Activated CD4-positive, CD25-positive, alpha-beta regulatory T cell treated with anti-CD3 and anti-CD28 coated beads, Interleukin-2, amount 50 U/mL, for 16 hours (primary cell): ENCODE data around the gene C18orf54.
"Not testable (repeated sequence)": the region's sequence is repeated elsewhere in the genome, so short reads cannot be mapped to it uniquely, and the experiment has no call there.

Experiments
- DNase-seq: peaks from one replicate; pipeline ENCODE4 v3.0.0-alpha.2; 2020; ENCODE audit warnings: low read depth, low spot score

Gene C18orf54

GRCh38 chr18:54357660-54358494 lies at the start of gene C18orf54, which contains the start of gene STARD6:
TSS of gene C18orf54 (plus strand) at chr18:54357906. CDS start at chr18:54360573, 2,667 bp downstream.
TSS of gene STARD6 (minus strand) at chr18:54357858. CDS start at chr18:54354573, 3,285 bp downstream.
- DNase-seq: peak; percentile 77

DNA sequence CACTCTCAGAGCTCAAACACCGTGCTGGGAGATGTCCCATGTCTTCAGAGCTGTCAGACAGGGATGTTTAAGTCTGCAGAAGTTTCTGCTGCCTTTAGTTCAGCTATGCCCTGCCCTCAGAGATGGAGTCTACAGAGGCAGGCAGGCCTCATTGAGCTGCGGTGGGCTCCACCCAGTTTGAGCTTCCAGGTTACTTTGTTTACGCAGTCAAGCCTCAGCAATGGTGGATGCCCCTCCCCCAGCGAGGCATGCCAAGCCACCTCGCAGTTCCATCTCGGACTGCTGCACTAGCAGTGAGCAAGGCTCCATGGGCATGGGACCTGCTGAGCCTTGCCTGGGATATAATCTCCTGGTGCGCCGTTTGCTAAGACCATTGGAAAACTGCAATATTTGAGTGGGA lies 48.1 kb upstream of the C18orf54 start:
- not testable (repeated sequence) for DNase-seq

DNA sequence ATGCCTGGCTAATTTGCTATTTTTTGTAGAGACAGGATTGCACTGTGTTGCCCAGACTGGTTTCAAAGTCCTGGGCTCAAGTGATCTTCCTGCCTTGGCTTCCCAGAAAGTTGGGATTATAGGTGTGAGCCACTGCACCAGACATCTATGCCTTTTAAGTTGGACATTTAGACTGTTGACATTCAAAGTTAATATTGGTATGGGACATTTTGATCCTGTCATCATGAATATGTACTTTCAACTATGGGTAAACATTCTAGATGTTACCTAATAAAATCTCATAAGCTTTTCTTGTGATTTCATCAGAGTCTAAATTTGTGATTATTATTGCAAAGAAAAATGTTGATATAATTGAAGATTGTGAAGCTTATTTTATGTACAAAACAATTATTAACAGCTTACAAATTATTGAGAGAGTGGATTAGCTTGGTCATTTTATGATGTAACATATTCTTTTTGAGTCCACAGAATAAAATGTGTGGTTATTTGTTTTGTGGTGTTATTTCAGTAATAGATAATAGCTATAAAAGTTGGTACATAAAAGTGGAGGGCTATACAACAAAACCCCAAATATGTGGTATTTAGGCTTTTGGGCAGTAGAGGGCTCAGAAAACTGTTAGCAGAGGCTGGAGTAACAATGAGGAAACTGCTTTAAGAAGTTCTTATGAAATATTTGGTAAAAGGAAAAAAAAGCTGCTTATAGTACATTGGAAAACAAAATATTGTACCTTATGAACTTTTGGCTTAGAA lies 41.5 kb upstream of the C18orf54 start:
- DNase-seq: no peak

GRCh38 chr18:54323561-54323960 lies 34.1 kb upstream of the C18orf54 start:
- no peak for DNase-seq

- no peak for DNase-seq
These were observed 33.7 kb upstream of the C18orf54 start for GRCh38 chr18:54323970-54324369.

DNA sequence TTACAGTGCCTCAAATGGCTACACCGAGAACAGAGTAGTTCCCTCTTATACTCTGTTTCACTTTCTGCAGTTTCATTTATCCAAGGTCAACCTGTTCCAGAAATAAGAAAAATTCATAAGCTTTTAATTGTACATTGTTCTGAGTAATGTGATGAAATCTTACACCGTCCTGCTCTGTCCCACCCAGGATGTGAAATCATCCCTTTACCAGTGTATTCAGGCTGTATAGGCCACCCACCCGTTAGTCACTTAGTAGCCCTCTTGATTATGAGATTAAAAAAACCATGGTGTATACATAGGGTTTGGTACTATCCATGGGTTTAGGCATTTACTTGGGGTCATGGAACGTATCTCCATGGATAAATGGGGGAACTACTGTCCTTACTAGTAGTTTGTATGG lies 29.9 kb upstream of the C18orf54 start:
- DNase-seq: no peak

DNA sequence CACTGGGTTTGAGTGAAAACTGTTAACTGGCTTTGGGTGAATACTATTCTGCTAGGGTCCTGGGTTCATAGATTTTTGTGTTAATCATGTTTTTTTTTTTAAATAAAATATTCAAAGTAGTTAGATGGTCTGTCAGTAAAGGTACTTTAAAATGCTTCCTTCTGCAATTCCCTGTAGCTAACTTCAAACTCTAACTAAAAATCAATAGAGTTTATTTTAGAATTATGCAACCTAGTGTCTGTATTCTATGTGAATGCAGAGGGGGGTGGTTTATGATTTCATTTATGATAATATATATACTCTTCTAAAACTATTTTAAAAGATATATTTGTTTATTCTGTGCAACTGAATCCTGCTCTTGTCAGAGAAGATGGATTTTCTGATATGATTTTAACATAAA lies 27.9 kb upstream of the C18orf54 start:
- DNase-seq: no peak

- DNase-seq: no peak
These were observed 26.7 kb upstream of the C18orf54 start for GRCh38 chr18:54330768-54331548.

- DNase-seq: no peak
These were observed 22.0 kb upstream of the C18orf54 start for GRCh38 chr18:54335638-54336173.

- DNase-seq: no peak
These were observed 19.5 kb upstream of the C18orf54 start for GRCh38 chr18:54338230-54338629.

- DNase-seq: no peak
These were observed 6.5 kb upstream of the C18orf54 start for GRCh38 chr18:54351186-54351585.

DNA sequence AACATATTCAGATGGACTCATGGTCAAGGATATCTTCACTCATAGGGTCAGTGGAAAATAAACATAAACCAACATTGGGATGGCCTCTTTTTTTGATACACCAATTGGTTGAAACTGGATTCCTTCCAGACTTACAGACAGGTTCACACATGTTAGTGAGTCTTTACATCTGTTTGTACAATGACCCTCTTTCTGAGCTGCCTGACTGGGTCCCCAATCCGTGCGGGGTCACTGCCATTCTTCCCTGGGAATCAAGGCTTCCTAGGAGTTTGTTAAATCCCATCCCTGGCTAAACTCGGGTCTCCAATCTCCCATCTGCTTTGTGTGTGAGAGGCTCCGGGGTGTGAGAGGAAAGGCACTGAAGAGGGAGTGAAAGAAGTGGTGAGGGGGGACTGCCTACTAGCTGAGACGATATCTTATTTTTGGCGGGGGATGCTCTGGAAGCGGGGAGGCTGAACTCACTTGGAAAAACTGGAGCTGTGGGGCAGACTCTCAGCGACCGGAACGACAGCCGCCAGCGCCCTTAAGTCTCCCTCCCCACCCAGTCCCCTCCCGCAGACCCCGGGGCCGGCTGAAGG lies 535 bp upstream of the C18orf54 start:
- no peak for DNase-seq

DNA sequence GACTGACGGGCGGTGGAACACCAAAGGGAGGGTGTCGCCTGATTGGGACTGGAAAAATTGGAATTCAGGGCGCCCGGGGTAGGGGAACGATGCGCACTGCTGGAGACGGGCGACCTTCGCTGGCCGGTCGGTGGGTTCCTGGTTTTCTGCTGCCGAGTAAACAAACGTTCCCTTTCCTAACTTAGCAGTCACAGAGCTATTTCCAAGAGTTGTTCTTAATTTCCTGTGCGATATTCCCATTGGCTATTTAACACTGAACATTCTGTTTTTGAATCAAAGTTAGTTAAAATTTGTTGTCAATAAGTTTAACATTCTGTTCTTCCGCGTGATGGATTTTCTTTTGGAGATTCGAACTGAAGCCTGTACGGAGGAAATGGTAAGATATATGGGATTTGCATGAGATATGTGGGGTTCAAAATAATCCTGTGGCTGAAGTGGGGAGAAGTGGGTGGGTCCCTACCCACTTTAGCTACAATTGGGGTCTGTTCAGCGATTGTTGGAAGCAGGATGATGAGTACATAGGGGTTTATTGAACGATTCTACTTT lies 862 bp downstream of the C18orf54 start:
- no peak for DNase-seq

DNA sequence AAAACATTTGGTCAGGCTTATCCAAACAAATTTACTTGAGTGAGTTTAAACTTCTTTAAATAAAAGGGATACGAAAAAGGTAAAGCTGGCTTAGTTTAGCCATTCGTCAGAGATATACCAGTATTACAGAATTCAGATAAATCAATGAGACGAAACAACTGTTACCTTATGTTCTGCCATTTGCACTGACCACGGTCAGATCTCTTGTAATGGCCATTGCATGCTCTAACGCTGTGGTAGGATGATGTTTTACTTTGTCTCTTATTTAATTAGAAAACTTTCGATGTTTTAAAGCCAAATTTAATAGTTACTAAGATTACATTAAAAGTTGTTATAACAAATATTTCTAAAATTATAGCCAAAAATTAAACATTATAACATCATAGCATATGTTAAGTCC lies 1.5 kb downstream of the C18orf54 start:
- no peak for DNase-seq

GRCh38 chr18:54360406-54360805 lies 2.7 kb downstream of the C18orf54 start:
- no peak for DNase-seq

DNA sequence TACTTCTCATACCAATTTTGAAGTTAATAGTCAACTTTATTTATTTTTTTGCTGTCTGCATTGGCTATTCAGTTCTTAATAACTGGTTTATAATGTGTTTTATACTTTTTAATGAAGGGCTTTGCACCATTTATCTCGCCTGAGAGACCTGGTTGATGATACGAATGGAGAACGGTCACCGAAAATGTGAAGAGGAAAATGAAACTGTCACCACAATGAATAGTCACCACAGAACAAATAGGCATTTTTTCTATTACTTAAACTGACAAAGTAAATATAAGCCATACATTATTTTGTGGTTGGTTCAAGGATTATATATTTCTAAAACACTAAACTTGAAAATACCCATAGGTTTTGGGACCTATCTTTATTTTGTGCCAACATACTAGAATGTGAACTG lies 20.4 kb downstream of the C18orf54 start:
- DNase-seq: no peak

GRCh38 chr18:54381640-54382039 lies 23.9 kb downstream of the C18orf54 start:
- DNase-seq: no peak

DNA sequence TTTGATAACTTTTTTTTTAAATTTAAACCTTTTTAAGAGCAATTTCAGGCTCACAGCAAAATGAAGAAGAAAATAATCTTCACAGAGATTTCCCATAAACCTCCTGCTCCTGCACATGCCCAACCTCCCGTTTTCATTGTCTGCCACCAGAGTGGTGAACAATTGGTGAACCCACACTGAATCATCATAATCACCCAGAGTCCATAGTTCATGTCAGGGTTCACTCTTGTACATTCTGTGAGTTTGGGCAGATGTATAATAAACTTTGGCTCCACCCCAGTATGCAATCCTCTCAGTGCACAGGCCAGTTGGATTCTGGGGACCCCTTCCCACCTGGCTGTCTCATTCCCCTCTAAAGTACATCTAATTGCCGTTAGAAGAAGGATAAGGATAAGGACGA lies 24.4 kb downstream of the C18orf54 start:
- no peak for DNase-seq

DNA sequence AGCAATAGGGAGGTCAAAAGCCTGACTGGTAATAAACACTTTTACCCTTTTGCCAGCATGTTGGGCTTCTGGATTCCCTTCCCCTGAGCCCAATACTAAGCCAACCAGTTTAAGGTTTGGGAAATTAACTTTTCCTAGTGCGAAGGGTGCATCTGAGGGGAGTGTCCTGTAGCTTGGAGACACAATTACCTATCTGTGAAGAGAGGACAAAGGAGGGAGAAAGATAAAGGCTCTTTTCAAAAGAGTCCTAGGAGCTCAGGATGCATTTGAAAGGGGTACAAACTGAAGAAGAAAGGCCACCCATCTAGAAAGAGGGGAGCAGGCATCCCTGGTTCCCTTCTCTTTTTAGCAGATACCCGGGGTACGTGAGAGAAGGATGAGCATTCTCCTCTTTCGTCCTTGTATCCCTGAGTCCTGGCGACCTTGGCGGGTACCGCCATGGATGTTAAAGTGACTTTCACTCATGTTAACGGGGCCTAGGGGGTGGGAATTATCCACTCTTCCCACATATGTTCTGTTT lies 25.1 kb downstream of the C18orf54 start:
- DNase-seq: no peak

DNA sequence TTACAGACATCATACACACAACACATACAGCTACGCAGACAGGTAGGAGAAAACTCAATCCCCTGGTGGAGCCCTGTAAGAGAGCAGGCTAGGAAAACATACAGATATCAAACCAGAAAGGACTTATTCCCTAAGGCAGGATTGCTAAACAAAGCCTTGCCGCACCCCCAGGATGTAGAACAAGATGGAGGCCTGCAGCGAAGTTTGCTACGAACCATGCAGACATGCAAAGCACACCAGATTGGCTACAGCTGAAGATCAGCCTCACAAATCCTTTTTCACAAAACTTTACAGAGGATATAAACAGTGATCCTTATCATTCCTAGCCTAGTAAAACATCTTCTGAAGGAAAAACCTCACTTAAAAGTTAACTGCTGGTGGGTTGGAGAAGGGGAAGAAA lies 28.3 kb downstream of the C18orf54 start:
- no peak for DNase-seq
